Germinal center (tissue), 1 donor: ENCODE data around the gene POTEI.
"Not testable (repeated sequence)": the region's sequence is repeated elsewhere in the genome, so short reads cannot be mapped to it uniquely, and the experiment has no call there.

Experiments
- DNase-seq: peaks from one replicate; pipeline ENCODE4 v3.0.0; 2012; ENCODE audit warnings: mixed read lengths, low spot score

POTEI gene

DNA sequence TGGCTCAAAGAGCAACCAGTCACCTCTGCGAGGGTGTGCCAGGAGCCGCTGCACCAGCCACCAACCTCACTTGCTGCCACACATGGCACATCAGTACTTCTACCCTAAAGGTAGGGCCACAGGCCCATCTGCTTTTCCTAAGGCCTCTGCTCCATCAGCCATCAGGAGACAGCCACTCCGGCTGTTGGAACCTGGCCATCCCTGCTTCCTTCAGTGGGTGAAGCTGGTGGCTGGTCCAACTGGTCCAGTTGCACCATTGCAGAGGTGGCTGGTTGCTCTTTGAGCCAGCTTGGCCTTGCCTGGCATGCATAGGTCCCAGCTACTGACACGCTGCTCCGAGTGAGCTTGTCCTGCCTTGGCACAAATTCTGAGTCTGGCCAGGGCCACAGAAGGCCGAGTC is 53.7 kb downstream of the POTEI start:
- DNase-seq, result not testable (repeated sequence)

DNA sequence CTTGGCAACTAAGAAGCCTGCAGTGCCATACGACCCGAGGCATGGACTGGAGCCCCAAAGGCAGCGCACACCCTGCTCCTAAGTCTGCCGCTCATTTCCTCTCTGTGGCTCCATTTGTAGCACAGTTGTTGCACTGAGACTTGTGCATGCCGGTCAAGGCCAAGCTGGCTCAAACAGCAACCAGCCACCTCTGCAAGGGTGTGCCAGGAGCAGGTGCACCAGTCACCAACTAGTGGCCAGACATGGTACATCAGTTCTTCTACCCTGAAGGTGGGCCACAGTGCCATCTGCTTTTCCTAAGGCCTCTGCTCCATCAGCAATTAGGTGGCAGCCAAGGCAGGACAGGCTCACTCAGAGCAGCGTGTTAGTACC is 54.4 kb downstream of the POTEI start:
- DNase-seq, result not testable (repeated sequence)

DNA sequence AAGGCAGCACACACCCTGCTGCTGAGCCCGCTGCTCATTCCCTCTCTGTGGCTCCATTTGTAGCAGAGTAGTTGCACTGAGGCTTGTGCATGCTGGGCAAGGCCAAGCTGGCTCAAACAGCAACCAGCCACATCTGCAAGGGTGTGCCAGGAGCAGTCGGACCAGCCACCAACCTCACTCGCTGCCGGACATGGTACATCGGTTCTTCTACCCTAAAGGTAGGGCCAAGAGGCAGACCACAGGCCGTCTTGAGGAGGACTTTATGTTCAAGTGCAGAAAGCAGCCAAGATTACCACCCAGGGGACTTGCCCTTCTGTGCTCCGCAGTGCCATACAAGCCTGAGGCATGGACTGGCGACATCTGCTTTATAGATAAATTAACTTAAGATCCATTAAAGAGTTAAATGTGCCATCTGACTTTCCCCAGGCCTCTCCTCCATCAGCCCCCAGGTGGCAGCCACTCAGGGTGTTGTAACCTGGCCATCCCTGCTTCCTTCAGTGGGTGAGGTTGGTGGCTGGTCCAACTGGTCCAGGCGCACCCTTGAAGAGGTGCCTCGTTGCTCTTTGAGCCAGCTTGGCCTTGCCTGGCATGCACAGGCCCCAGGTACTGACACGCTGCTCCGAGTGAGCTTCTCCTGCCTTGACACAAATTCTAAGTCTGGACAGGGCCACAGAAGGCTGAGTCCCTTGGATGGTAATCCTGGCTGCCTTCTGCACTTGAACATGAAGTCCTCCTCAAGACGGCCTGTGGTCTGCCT is 55.0 kb downstream of the POTEI start:
- DNase-seq, result not testable (repeated sequence)

DNA sequence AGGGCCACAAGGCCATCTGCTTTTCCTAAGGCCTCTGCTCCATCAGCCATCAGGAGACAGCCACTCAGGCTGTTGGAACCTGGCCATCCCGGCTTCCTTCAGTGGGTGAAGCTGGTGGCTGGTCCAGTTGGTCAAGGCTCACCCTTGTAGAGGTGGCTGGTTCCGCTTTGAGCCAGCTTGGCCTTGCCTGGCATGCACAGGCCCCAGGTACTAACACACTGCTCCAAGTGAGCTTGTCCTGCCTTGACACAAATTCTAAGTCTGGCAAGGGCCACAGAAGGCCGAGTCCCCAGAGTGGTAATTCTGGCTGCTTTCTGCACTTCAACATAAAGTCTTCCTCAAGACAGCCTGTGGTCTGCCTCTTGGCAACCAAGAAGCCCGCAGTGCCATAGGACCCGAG is 56.2 kb downstream of the POTEI start:
- not testable (repeated sequence) for DNase-seq

DNA sequence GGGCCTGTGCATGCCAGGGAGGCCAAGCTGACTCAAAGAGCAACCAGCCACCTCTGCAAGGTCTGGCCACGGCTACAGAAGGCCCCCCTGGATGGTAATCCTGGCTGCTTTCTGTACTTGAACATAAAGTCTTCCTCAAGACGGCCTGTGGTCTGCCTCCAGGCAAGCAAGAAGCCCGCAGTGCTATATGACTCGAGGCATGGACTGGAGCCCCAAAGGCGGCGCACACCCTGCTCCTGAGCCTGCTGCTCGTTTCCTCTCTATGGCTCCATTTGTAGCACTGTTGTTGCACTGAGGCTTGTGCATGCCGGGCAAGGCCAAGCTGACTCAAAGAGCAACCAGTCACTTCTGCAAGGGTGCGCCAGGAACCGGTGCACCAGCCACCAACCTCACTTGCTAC is 57.3 kb downstream of the POTEI start:
- DNase-seq, result not testable (repeated sequence)

DNA sequence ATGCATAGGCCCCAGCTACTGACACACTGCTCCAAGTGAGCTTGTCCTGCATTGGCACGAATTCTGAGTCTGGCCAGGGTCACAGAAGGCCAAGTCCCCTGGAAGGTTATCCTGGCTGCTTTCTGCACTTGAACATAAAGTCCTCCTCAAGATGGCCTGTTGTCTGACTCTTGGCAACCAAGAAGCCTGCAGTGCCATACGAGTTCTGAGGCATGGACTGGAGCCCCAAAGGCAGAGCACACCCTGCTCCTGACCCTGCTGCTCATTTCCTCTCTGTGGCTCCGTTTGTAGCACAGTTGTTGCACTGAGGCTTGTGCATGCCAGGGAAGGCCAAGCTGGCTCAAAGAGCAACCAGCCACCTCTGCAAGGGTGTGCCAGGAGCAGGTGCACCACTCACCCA is 57.9 kb downstream of the POTEI start:
- not testable (repeated sequence) for DNase-seq

DNA sequence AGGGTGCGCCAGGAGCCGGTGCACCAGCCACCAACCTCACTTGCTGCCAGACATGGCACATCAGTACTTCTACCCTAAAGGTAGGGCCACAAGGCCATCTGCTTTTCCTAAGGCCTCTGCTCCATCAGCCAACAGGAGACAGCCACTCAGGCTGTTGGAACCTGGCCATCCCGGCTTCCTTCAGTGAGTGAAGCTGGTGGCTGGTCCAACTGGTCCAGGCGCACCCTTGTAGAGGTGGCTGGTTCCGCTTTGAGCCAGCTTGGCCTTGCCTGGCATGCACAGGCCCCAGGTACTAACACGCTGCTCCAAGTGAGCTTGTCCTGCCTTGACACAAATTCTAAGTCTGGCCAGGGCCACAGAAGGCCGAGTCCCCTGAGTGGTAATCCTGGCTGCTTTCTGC is 58.8 kb downstream of the POTEI start:
- DNase-seq, result not testable (repeated sequence)

DNA sequence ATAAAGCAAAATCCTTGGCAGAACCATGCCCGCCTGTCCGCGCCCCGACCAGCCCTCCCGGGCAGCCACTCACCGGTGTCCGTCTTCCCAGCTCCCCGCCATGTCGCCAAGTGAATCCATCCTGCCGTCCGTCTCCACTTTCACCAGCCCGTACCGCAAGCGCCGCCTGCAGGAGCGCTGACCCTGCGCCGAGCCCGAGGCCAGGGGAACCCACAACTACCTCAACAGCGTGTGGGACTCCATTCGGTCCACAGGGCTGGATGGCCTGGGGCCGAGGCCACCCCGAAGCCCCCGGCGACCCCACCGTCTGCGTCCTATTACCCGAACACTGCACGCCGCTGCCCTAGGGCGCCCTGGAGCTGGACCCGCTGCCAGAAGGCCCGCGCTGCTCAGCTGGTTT is 81.5 kb downstream of the POTEI start:
- DNase-seq, result not testable (repeated sequence)

DNA sequence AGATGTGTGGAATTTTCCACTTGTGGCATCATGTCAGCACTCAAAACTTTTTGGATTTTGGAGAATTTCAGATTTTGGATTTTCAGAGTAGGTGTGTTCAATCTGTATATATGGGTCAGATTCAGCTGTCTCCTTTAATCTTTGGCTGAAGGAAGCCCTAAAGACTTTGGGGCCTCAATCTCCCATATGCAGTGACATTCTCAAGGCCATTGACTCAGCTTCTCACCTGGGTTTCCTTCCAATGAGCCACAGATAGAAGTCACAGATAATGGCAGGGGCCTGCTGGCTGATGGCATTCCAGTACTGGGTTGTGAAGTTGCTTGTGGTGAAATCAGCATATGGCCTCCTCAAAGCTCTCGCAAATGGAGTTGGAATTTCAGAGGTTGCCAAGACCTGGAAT is 90.3 kb downstream of the POTEI start:
- DNase-seq, result not testable (repeated sequence)

DNA sequence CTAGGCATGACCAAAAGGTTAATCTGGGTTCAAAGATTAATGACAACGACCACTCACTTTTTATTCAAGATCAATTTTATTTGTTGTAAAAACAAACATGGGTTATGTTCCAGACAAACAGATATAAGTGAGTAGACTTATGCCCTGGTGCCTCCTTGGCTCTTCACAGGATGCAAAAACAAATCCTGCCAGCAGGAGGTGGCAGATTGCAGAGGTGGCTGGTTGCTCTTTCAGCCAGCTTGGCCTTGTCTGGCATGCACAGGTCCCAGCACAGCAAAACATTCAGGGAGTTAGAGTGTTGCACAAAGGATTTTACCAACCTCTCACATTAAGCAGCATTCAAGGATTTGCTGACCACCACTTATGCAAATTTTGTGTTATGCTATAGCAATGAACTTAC is 92.4 kb downstream of the POTEI start:
- DNase-seq, result not testable (repeated sequence)
